A549 (cell line): ENCODE data around the gene RASSF8. TPM values are rescaled to one million over a fixed set of nuclear protein-coding genes. Genes with fewer than 3 reads are reported as not detected.

Experiments used
- ATAC-seq, 2 experiments: fragments of 200-7000 bp in 1 of 2; fragments of >200 bp in 1 of 2; cut with Nextera tagmentation in 1 of 2; cut with Tn5 transposase in 1 of 2; 3 replicates each; pipeline versions ENCODE4 v1.8.0 to v1.9.1; 2018 to 2020; ENCODE audit warnings: mild to moderate bottlenecking in 1 of 2, moderate library complexity in 1 of 2
- CTCF ChIA-PET: fragments of 300-600 bp; sonication (Branson Sonifier 250); formaldehyde crosslinking; extraction: SDS; loops from one replicate; lab custom pipeline; 2021; ENCODE audit warnings: antibody characterized with exemption, inconsistent platforms; lab: Yijun Ruan, JAX
- POLR2A ChIA-PET: fragments of 350-600 bp; formaldehyde crosslinking; extraction: SDS; loops from one replicate; lab custom pipeline; 2021; ENCODE audit warnings: antibody characterized with exemption, inconsistent platforms; lab: Yijun Ruan, JAX
- DNase-seq, 2 experiments: peaks; one replicate each; pipeline versions ENCODE4 v3.0.0 to v3.0.0-alpha.2; 2011 to 2016; ENCODE audit warnings: low read depth in 1 of 2, low spot score in 1 of 2
- FAIRE-seq: peaks from 2 replicates; lab custom pipeline; 2011; peaks lifted over from hg19 to GRCh38; lab: Jason Lieb, UNC
- H3K27ac ChIP-seq, 2 experiments: fragments of >200 bp; sonication (Bioruptor Twin); formaldehyde crosslinking; 3 replicates each; pipeline ENCODE4 v1.5.1; 2016 to 2017
- H3K4me1 ChIP-seq: fragments of >200 bp; sonication (Bioruptor Twin); formaldehyde crosslinking; 3 replicates; pipeline ENCODE4 v1.6.1; 2016
- H3K4me2 ChIP-seq: fragments of >200 bp; sonication (Bioruptor Twin); formaldehyde crosslinking; 3 replicates; pipeline ENCODE4 v1.6.1; 2016
- H3K4me3 ChIP-seq: fragments of >200 bp; sonication (Bioruptor Twin); formaldehyde crosslinking; 3 replicates; pipeline ENCODE4 v1.5.1; 2016
- H3K9me3 ChIP-seq: fragments of >200 bp; sonication (Bioruptor Twin); formaldehyde crosslinking; 3 replicates; pipeline ENCODE4 v1.6.1; 2016
- CBX8 ChIP-seq: fragments of 200-600 bp; sonication (generic); IDR thresholded peaks from 2 replicates; pipeline ENCODE4 v1.6.1; 2016
- CEBPB ChIP-seq, 2 experiments: fragments of >200 bp in 1 of 2; sonication (Bioruptor Twin) in 1 of 2; formaldehyde crosslinking in 1 of 2; IDR thresholded peaks; 2 replicates each; pipeline ENCODE4 v1.6.1; 2012 to 2016
- CHD4 ChIP-seq: fragments of 200-600 bp; sonication (generic); IDR thresholded peaks from 2 replicates; pipeline ENCODE4 v1.6.1; 2016; ENCODE audit warnings: antibody characterized with exemption, mild to moderate bottlenecking, borderline replicate concordance
- EHF ChIP-seq: fragments of 250-450 bp; sonication (Bioruptor Pico); IDR thresholded peaks from 2 replicates; pipeline ENCODE4 v1.5.0; 2020; ENCODE audit warnings: mild to moderate bottlenecking
- EHMT2 ChIP-seq: fragments of 200-600 bp; sonication (generic); IDR thresholded peaks from 2 replicates; pipeline ENCODE4 v1.6.1; 2016; ENCODE audit warnings: antibody characterized with exemption, low read depth, mild to moderate bottlenecking, moderate library complexity
- FOSB ChIP-seq: fragments of 250-450 bp; sonication (Bioruptor Pico); IDR thresholded peaks from 2 replicates; pipeline ENCODE4 v1.5.0; 2020; ENCODE audit warnings: mild to moderate bottlenecking, moderate library complexity
- FOXS1 ChIP-seq: fragments of 250-450 bp; sonication (Bioruptor Pico); IDR thresholded peaks from 2 replicates; pipeline ENCODE4 v1.5.0; 2020; ENCODE audit warnings: mild to moderate bottlenecking, moderate library complexity
- GATA3 ChIP-seq: IDR thresholded peaks from 2 replicates; pipeline ENCODE4 v1.6.1; 2012; ENCODE audit warnings: borderline replicate concordance
- HEYL ChIP-seq: fragments of 250-450 bp; sonication (Bioruptor Pico); IDR thresholded peaks from 2 replicates; pipeline ENCODE4 v1.8.0; 2021; ENCODE audit warnings: mild to moderate bottlenecking, moderate library complexity
- HOXA7 ChIP-seq: fragments of 250-450 bp; sonication (Bioruptor Pico); IDR thresholded peaks from 2 replicates; pipeline ENCODE4 v1.5.0; 2020; ENCODE audit warnings: mild to moderate bottlenecking, moderate library complexity
- HOXB5 ChIP-seq: fragments of 250-450 bp; sonication (Bioruptor Pico); IDR thresholded peaks from 2 replicates; pipeline ENCODE4 v1.5.0; 2020; ENCODE audit warnings: mild to moderate bottlenecking, moderate library complexity
- JUNB ChIP-seq: fragments of >200 bp; sonication (Bioruptor Twin); formaldehyde crosslinking; IDR thresholded peaks from 2 replicates; pipeline ENCODE4 v1.6.1; 2016
- KDM1A ChIP-seq: fragments of 200-600 bp; sonication (generic); IDR thresholded peaks from 2 replicates; pipeline ENCODE4 v1.6.1; 2016; ENCODE audit warnings: low read depth, mild to moderate bottlenecking
- MAFK ChIP-seq: fragments of 450-650 bp; IDR thresholded peaks from 2 replicates; pipeline ENCODE4 v1.6.1; 2014; ENCODE audit not compliant: partially characterized antibody
- MAZ ChIP-seq: fragments of 150-350 bp; IDR thresholded peaks from 2 replicates; pipeline ENCODE4 v1.6.1; 2014; ENCODE audit warnings: antibody characterized with exemption, low read depth, low read length, borderline replicate concordance
- MYC ChIP-seq: IDR thresholded peaks from 2 replicates; pipeline ENCODE4 v1.6.1; 2012; ENCODE audit warnings: mild to moderate bottlenecking, inconsistent platforms, low read length, improper control_type of control experiment, borderline replicate concordance
- NFE2L2 ChIP-seq: fragments of 150-350 bp; conservative IDR thresholded peaks from 2 replicates; pipeline ENCODE4 v1.6.1; 2014; ENCODE audit warnings: low read length
- POLR2A ChIP-seq: IDR thresholded peaks from 2 replicates; pipeline ENCODE4 v1.6.1; 2012; ENCODE audit warnings: mild to moderate bottlenecking, low read length
- RAD21 ChIP-seq, 2 experiments: fragments of >200 bp in 1 of 2; sonication (Bioruptor Twin) in 1 of 2; formaldehyde crosslinking in 1 of 2; IDR thresholded peaks in 1 of 2; conservative IDR thresholded peaks in 1 of 2; 2 replicates in 1 of 2; 3 replicates in 1 of 2; pipeline ENCODE4 v1.6.1; 2012 to 2018; ENCODE audit warnings: inconsistent platforms in 1 of 2
- RCOR1 ChIP-seq: fragments of 150-350 bp; IDR thresholded peaks from 2 replicates; pipeline ENCODE4 v1.6.1; 2014; ENCODE audit warnings: antibody characterized with exemption, low read length, low read depth
- RNF2 ChIP-seq: fragments of 200-600 bp; sonication (generic); IDR thresholded peaks from 2 replicates; pipeline ENCODE4 v1.6.1; 2016; ENCODE audit warnings: low read depth, mild to moderate bottlenecking, antibody characterized with exemption, moderate library complexity, borderline replicate concordance
- SMC3 ChIP-seq: fragments of >200 bp; sonication (Bioruptor Twin); formaldehyde crosslinking; IDR thresholded peaks from 3 replicates; pipeline ENCODE4 v1.6.1; 2018; ENCODE audit warnings: inconsistent platforms
- TFCP2L1 ChIP-seq: fragments of 250-450 bp; sonication (Bioruptor Pico); IDR thresholded peaks from 2 replicates; pipeline ENCODE4 v1.5.0; 2021; ENCODE audit warnings: mild to moderate bottlenecking
- TP53 ChIP-seq: fragments of 250-450 bp; sonication (Bioruptor Pico); IDR thresholded peaks from 2 replicates; pipeline ENCODE4 v1.5.0; 2021; ENCODE audit warnings: mild to moderate bottlenecking, moderate library complexity
- ZC3H11A ChIP-seq: fragments of 450-650 bp; IDR thresholded peaks from 2 replicates; pipeline ENCODE4 v1.6.1; 2014; ENCODE audit warnings: antibody characterized with exemption, mild to moderate bottlenecking
- ZNF302 ChIP-seq: fragments of 250-450 bp; sonication (Bioruptor Pico); IDR thresholded peaks from 2 replicates; pipeline ENCODE4 v1.9.0; 2021; ENCODE audit warnings: inconsistent platforms, mild to moderate bottlenecking, moderate library complexity
- ZSCAN20 ChIP-seq: fragments of 250-450 bp; sonication (Bioruptor Pico); IDR thresholded peaks from 2 replicates; pipeline ENCODE4 v1.8.0; 2022; ENCODE audit warnings: mild to moderate bottlenecking, moderate library complexity
- WGBS: methylation state at CpG from one replicate; pipeline ENCODE4 v1.1.6; 2017; ENCODE audit errors: missing lambda C conversion rate; 5-methylcytosine and 5-hydroxymethylcytosine counted together
- polyA plus RNA-seq, 4 experiments: library from polyadenylated mRNA; depleted of rRNA in 3 of 4; stranded (reverse); fragments of >200 nt; fragmentation: RNase III in 1 of 4; extraction: RNeasy Plus Mini Kit Qiagen cat#74134 plus additional on column Dnase treatment in 1 of 4; gene quantifications; 2 replicates in 3 of 4; 3 replicates in 1 of 4; pipeline ENCODE4 v1.2.3, GENCODE V29; 2011 to 2017
- TF ChIP-seq, protein P1 (sequence below): fragments of 250-450 bp; sonication (Bioruptor Pico); IDR thresholded peaks from 2 replicates; pipeline ENCODE4 v1.5.0; 2021; ENCODE audit warnings: mild to moderate bottlenecking, moderate library complexity, borderline replicate concordance
- TF ChIP-seq, protein P2 (sequence below): fragments of 250-450 bp; sonication (Bioruptor Pico); IDR thresholded peaks from 2 replicates; pipeline ENCODE4 v1.5.0; 2020; ENCODE audit warnings: low read depth, mild to moderate bottlenecking, moderate library complexity
- TF ChIP-seq, protein P3 (sequence below): IDR thresholded peaks from 2 replicates; pipeline ENCODE4 v1.6.1; 2012
- TF ChIP-seq, protein P4 (sequence below): fragments of >200 bp; sonication (Bioruptor Twin); formaldehyde crosslinking; IDR thresholded peaks from 3 replicates; pipeline ENCODE4 v1.6.1; 2016
- TF ChIP-seq, protein P5 (sequence below): IDR thresholded peaks from 2 replicates; pipeline ENCODE4 v1.6.1; 2012

Gene RASSF8
- polyA plus RNA-seq, 2 of the 4 experiments (the other 2 are of a cell fraction), result 5.7 to 8.7 TPM

DNA sequence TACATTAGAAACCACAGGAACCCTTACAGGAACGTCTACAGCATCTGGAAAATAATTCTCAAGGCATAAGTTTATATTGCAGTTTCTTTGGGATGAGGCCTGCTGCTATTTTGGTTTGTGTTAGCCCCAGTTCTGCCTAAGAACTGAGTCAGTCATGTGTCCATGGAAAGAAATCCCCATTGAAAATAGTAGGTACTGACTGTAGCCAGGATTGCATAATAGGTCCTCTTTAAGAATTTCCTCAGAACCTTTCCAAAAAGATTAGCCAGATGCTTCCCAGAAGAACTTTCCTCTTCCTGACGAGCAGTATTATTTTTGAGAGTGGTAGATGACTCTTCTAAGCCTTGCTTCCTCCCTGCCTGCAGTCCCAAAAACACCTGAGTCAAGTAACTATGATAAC is 52.6 kb downstream of the RASSF8 start:
- TF ChIP-seq HOXB5 (CRISPR knock-in tag), result no peak
- no peak for TF ChIP-seq RNF2
- no peak for TF ChIP-seq HOXA7 (CRISPR knock-in tag)
- TF ChIP-seq JUNB, result no peak
- TF ChIP-seq HEYL (CRISPR knock-in tag), result no peak
- TF ChIP-seq RAD21 (conservative IDR thresholded peaks at IDR 0.05 in 1 of 2, IDR thresholded peaks at IDR 0.05 in 1 of 2), result no peak
- no peak for TF ChIP-seq CEBPB (IDR thresholded peaks at IDR 0.05)
- no peak for TF ChIP-seq EHF
- no peak for TF ChIP-seq KDM1A
- TF ChIP-seq NFE2L2, result no peak
- TF ChIP-seq FOSB (CRISPR knock-in tag), result no peak
- no peak for TF ChIP-seq ZSCAN20 (CRISPR knock-in tag)
- TF ChIP-seq POLR2A, result no peak
- no peak for TF ChIP-seq ZC3H11A
- no peak for TF ChIP-seq CBX8
- no peak for TF ChIP-seq MYC
- TF ChIP-seq EHMT2, result no peak
- no peak for TF ChIP-seq CHD4
- Histone ChIP-seq H3K9me3 (no peaks in the 10 kb centered on the region), H3K4me1 (no peaks in the 10 kb centered on the region), H3K27ac (no peak overlapping the region), H3K4me2 (no peak overlapping the region), H3K4me3 (no peak overlapping the region)
- DNase-seq (no peak), ATAC-seq (no peak), FAIRE-seq (no peak)
- 79% methylated on average over 2 of the region's 2 CpGs for WGBS
- POLR2A ChIA-PET, result no interaction called here
- CTCF ChIA-PET, result interaction anchor here (1.0 to 1.2 kb wide), 2 partner anchors 10 to 575 kb away, joined by 3 read pairs; no protein-coding TSS in a partner anchor

DNA sequence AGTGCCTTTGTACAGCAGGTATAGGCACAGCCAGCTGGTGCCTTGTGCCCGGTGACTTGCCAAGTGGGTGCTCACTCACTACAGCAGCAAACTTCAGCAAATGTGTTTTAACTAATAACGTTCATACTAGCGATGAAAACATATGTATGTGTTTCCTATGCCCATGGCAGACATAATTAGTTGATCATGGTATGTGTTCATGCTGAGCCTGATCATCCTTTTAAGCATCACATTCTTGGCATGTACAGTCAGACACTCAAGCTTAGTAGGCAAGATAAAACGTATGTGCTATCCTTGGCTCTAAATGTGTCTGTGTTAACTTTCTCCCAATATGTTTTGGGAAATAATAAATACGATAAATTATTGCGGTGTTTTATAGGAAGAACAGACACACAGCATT is 55.6 kb downstream of the RASSF8 start:
- Histone ChIP-seq H3K4me1 (no peaks in the 10 kb centered on the region), H3K27ac (no peak overlapping the region), H3K4me3 (no peak overlapping the region), H3K9me3 (no peaks in the 10 kb centered on the region), H3K4me2 (no peak overlapping the region)
- TF ChIP-seq, protein P1, sequence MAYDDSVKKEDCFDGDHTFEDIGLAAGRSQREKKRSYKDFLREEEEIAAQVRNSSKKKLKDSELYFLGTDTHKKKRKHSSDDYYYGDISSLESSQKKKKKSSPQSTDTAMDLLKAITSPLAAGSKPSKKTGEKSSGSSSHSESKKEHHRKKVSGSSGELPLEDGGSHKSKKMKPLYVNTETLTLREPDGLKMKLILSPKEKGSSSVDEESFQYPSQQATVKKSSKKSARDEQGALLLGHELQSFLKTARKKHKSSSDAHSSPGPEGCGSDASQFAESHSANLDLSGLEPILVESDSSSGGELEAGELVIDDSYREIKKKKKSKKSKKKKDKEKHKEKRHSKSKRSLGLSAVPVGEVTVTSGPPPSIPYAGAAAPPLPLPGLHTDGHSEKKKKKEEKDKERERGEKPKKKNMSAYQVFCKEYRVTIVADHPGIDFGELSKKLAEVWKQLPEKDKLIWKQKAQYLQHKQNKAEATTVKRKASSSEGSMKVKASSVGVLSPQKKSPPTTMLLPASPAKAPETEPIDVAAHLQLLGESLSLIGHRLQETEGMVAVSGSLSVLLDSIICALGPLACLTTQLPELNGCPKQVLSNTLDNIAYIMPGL (CRISPR knock-in tag), result no peak
- TF ChIP-seq TFCP2L1, result no peak
- TF ChIP-seq, protein P2, sequence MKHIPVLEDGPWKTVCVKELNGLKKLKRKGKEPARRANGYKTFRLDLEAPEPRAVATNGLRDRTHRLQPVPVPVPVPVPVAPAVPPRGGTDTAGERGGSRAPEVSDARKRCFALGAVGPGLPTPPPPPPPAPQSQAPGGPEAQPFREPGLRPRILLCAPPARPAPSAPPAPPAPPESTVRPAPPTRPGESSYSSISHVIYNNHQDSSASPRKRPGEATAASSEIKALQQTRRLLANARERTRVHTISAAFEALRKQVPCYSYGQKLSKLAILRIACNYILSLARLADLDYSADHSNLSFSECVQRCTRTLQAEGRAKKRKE (CRISPR knock-in tag), result no peak
- no peak for TF ChIP-seq HOXB5 (CRISPR knock-in tag)
- TF ChIP-seq TP53 (CRISPR knock-in tag), result no peak
- TF ChIP-seq FOXS1, result no peak
- TF ChIP-seq, protein P3, sequence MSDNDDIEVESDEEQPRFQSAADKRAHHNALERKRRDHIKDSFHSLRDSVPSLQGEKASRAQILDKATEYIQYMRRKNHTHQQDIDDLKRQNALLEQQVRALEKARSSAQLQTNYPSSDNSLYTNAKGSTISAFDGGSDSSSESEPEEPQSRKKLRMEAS, result no peak
- TF ChIP-seq FOSB (CRISPR knock-in tag), result no peak
- no peak for TF ChIP-seq EHMT2
- TF ChIP-seq CHD4, result no peak
- no peak for TF ChIP-seq ZC3H11A
- TF ChIP-seq GATA3, result no peak
- TF ChIP-seq MAFK, result no peak
- TF ChIP-seq, protein P4, sequence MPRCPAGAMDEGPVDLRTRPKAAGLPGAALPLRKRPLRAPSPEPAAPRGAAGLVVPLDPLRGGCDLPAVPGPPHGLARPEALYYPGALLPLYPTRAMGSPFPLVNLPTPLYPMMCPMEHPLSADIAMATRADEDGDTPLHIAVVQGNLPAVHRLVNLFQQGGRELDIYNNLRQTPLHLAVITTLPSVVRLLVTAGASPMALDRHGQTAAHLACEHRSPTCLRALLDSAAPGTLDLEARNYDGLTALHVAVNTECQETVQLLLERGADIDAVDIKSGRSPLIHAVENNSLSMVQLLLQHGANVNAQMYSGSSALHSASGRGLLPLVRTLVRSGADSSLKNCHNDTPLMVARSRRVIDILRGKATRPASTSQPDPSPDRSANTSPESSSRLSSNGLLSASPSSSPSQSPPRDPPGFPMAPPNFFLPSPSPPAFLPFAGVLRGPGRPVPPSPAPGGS, result no peak
- TF ChIP-seq SMC3, result no peak
- no peak for TF ChIP-seq MAZ
- TF ChIP-seq, protein P5, sequence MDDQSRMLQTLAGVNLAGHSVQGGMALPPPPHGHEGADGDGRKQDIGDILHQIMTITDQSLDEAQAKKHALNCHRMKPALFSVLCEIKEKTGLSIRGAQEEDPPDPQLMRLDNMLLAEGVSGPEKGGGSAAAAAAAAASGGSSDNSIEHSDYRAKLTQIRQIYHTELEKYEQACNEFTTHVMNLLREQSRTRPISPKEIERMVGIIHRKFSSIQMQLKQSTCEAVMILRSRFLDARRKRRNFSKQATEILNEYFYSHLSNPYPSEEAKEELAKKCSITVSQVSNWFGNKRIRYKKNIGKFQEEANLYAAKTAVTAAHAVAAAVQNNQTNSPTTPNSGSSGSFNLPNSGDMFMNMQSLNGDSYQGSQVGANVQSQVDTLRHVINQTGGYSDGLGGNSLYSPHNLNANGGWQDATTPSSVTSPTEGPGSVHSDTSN, result no peak
- no peak for TF ChIP-seq RCOR1
- no peak for TF ChIP-seq ZNF302
- TF ChIP-seq EHF, result no peak
- 88% methylated on average over 6 of the region's 6 CpGs for WGBS
- FAIRE-seq (no peak), ATAC-seq (no peak), DNase-seq (no peak)
- CTCF ChIA-PET, result no interaction called here
- POLR2A ChIA-PET, result no interaction called here
